ENCODE results near the gene FARP1.

Gene FARP1

GRCh38 chr13:98195054-98195791 lies 52.3 kb downstream of the FARP1 start:
- no peak for DNase-seq (ENCODE audit: low spot score)

DNA sequence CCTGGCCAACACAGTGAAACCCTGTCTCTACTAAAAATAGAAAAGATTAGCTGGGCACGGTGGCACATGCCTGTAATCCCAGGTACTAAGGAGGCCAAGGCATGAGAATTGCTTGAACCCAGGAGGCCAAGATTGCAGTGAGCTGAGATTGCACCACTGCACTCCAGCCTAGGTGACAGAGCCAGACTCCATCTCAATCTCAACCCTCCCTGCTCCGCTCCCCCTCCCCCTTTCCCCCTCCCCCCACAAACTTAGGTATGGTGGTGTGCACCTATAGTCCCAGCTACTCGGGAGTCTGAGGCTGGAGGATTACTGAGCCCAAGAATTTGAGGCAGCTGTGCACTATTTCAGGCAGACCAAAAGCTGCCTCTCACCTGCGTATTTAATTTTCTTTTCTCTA lies 55.8 kb downstream of the FARP1 start:
- no peak for DNase-seq (ENCODE audit: low spot score)

More at GRCh38 chr13:98195054-98195791, 52.3 kb downstream of the FARP1 start:
- in situ Hi-C loops (cut with MboI; ENCODE audit: low sequenced_read_pairs, unreplicated experiment), result no loop called here
- TF ChIP-seq, protein P1, sequence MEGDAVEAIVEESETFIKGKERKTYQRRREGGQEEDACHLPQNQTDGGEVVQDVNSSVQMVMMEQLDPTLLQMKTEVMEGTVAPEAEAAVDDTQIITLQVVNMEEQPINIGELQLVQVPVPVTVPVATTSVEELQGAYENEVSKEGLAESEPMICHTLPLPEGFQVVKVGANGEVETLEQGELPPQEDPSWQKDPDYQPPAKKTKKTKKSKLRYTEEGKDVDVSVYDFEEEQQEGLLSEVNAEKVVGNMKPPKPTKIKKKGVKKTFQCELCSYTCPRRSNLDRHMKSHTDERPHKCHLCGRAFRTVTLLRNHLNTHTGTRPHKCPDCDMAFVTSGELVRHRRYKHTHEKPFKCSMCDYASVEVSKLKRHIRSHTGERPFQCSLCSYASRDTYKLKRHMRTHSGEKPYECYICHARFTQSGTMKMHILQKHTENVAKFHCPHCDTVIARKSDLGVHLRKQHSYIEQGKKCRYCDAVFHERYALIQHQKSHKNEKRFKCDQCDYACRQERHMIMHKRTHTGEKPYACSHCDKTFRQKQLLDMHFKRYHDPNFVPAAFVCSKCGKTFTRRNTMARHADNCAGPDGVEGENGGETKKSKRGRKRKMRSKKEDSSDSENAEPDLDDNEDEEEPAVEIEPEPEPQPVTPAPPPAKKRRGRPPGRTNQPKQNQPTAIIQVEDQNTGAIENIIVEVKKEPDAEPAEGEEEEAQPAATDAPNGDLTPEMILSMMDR (IDR thresholded peaks at IDR 0.05; ENCODE audit: borderline replicate concordance, control extremely low read depth, extremely low read depth, insufficient read depth, missing control alignments), result no peak

GRCh38 chr13:98199480-98199879 lies 56.6 kb downstream of the FARP1 start:
- in situ Hi-C loops (cut with MboI; ENCODE audit: low sequenced_read_pairs, unreplicated experiment), result no loop called here
- no peak for DNase-seq (ENCODE audit: low spot score)

More for the DNA sequence above, 55.8 kb downstream of the FARP1 start:
- in situ Hi-C loops (cut with MboI; ENCODE audit: low sequenced_read_pairs, unreplicated experiment), result no loop called here
- TF ChIP-seq, protein P1 (IDR thresholded peaks at IDR 0.05; ENCODE audit: borderline replicate concordance, control extremely low read depth, extremely low read depth, insufficient read depth, missing control alignments), result no peak

DNA sequence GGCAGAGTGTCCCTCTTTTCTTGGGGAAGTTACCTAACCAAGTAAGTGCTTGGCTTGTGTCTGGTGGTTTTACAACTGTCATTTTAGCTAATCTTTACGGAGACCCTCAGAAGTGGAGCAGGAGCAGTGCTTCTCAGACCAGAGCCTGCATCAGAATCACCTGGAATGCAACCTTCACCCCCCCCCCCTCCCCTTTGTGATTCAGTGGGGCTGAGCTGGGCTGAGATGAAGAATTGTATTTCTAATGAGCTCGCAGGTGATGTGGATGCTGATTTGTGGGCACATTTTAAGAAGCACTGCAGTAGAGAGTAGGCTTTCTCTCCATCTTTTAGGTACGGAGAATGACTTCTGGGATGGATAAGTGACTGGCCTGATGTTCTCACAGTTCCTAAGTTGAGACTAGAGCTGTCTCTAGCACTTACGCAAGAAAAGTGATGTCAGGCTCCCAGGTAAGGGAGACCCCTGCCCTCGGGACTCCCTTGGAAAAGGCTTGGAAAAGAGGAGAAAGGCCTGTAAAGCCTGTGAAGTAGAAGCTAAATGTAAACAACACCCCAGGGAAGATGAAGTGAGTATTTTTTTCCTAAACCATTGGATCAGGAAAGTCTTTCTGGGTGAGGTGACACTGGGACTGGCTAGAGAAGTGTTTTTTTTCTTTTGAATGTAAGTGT lies 57.5 kb downstream of the FARP1 start:
- TF ChIP-seq, protein P1 (IDR thresholded peaks at IDR 0.05; ENCODE audit: borderline replicate concordance, control extremely low read depth, extremely low read depth, insufficient read depth, missing control alignments), result no peak
- in situ Hi-C loops (cut with MboI; ENCODE audit: low sequenced_read_pairs, unreplicated experiment), result no loop called here
- DNase-seq (ENCODE audit: low spot score), result no peak

More at GRCh38 chr13:98199480-98199879, 56.6 kb downstream of the FARP1 start:
- TF ChIP-seq, protein P1 (IDR thresholded peaks at IDR 0.05; ENCODE audit: borderline replicate concordance, control extremely low read depth, extremely low read depth, insufficient read depth, missing control alignments), result no peak

- TF ChIP-seq, protein P1 (IDR thresholded peaks at IDR 0.05; ENCODE audit: borderline replicate concordance, control extremely low read depth, extremely low read depth, insufficient read depth, missing control alignments), result no peak
- in situ Hi-C loops (cut with MboI; ENCODE audit: low sequenced_read_pairs, unreplicated experiment), result no loop called here
- DNase-seq (ENCODE audit: low spot score), result no peak
These were observed 58.3 kb downstream of the FARP1 start for GRCh38 chr13:98201189-98201588.

DNA sequence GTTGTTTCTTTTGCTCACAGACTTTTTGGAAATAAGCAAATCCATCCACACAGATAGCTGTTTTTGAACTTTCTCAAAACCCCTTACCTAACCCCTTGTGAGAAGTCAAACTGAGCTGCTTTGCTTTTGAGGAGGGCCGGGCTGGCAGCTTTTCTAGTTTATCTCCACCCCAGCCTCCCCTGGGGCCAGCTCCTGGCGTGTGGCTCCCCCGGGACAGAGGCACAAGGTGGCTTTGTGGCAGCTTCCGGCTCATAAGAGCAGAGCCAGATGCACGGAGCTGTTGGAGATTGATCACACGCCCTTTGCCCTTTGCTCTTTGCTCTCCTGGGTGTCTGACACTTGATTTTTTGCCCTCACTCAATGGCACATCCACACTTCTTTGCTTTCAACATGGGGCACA lies 59.1 kb downstream of the FARP1 start:
- TF ChIP-seq, protein P1 (IDR thresholded peaks at IDR 0.05; ENCODE audit: borderline replicate concordance, control extremely low read depth, extremely low read depth, insufficient read depth, missing control alignments), result no peak
- no peak for DNase-seq (ENCODE audit: low spot score)
- in situ Hi-C loops (cut with MboI; ENCODE audit: low sequenced_read_pairs, unreplicated experiment), result no loop called here
